Nephron progenitor cell (in vitro differentiated cells): Measurements from ENCODE around the gene ALKBH8.
"Not testable (repeated sequence)": the region's sequence is repeated elsewhere in the genome, so short reads cannot be mapped to it uniquely, and the experiment has no call there.

Experiments
- DNase-seq: peaks from one replicate; pipeline ENCODE4 v3.0.0; 2021
- H3K27ac Mint-ChIP-seq: 2 replicates; pipeline ENCODE4 v1.8.0; 2021; ENCODE audit warnings: mild to moderate bottlenecking, moderate library complexity, mixed read lengths
- H3K27me3 Mint-ChIP-seq: 2 replicates; pipeline ENCODE4 v1.8.0; 2021; ENCODE audit warnings: mild to moderate bottlenecking, low read depth, mixed read lengths; ENCODE audit not compliant: poor library complexity
- H3K36me3 Mint-ChIP-seq: 2 replicates; pipeline ENCODE4 v1.8.0; 2021; ENCODE audit warnings: low read depth, mixed read lengths
- H3K4me1 Mint-ChIP-seq: 2 replicates; pipeline ENCODE4 v1.8.0; 2021; ENCODE audit warnings: mixed read lengths
- H3K4me3 Mint-ChIP-seq: 2 replicates; pipeline ENCODE4 v1.8.0; 2021; ENCODE audit warnings: mild to moderate bottlenecking, moderate library complexity, mixed read lengths
- H3K9me3 Mint-ChIP-seq: 2 replicates; pipeline ENCODE4 v1.8.0; 2021; ENCODE audit warnings: mild to moderate bottlenecking, moderate library complexity, mixed read lengths
- CTCF ChIP-seq: fragments of 200-600 bp; sonication (generic); IDR thresholded peaks from 2 replicates; pipeline ENCODE4 v1.5.0; 2021; ENCODE audit warnings: antibody characterized with exemption

ALKBH8 gene

GRCh38 chr11:107538821-107539220, 26.7 kb downstream of the ALKBH8 start:
- H3K9me3 Mint-ChIP-seq, result no peaks in the 10 kb centered on the region
- DNase-seq, result no peak
- H3K4me3 Mint-ChIP-seq, result no peak overlapping the region
- no peaks in the 10 kb centered on the region for H3K27me3 Mint-ChIP-seq
- H3K4me1 Mint-ChIP-seq, result no peaks in the 10 kb centered on the region
- peaks cover 33% of the 10 kb centered on the region for H3K36me3 Mint-ChIP-seq
- TF ChIP-seq CTCF, result no peak
- no peak overlapping the region for H3K27ac Mint-ChIP-seq

- Mint-ChIP-seq H3K9me3 (no peaks in the 10 kb centered on the region), H3K4me1 (no peaks in the 10 kb centered on the region), H3K4me3 (no peak overlapping the region), H3K27ac (no peak overlapping the region), H3K36me3 (peaks cover 33% of the 10 kb centered on the region), H3K27me3 (no peaks in the 10 kb centered on the region)
- no peak for TF ChIP-seq CTCF
- no peak for DNase-seq
These were observed 27.3 kb downstream of the ALKBH8 start for GRCh38 chr11:107538239-107538638.

- H3K4me1 Mint-ChIP-seq, H3K27ac Mint-ChIP-seq, H3K27me3 Mint-ChIP-seq, H3K9me3 Mint-ChIP-seq, H3K4me3 Mint-ChIP-seq, DNase-seq: not testable (repeated sequence)
- peaks cover 33% of the 10 kb centered on the region for H3K36me3 Mint-ChIP-seq
These were observed 28.4 kb downstream of the ALKBH8 start for GRCh38 chr11:107537155-107537554.

- DNase-seq, result no peak
These were observed 39.3 kb downstream of the ALKBH8 start for GRCh38 chr11:107526197-107526596.

GRCh38 chr11:107508858-107509244, 56.7 kb downstream of the ALKBH8 start:
- Mint-ChIP-seq H3K9me3 (no peaks in the 10 kb centered on the region), H3K36me3 (peaks cover 25% of the 10 kb centered on the region), H3K4me1 (peaks cover 10% of the 10 kb centered on the region), H3K27me3 (no peaks in the 10 kb centered on the region), H3K4me3 (no peak overlapping the region), H3K27ac (no peak overlapping the region)
- DNase-seq, result no peak
- no peak for TF ChIP-seq CTCF

More at GRCh38 chr11:107526197-107526596, 39.3 kb downstream of the ALKBH8 start:
- Mint-ChIP-seq H3K36me3 (peaks cover 32% of the 10 kb centered on the region), H3K4me3 (no peak overlapping the region), H3K9me3 (no peaks in the 10 kb centered on the region), H3K27me3 (no peaks in the 10 kb centered on the region), H3K4me1 (no peaks in the 10 kb centered on the region), H3K27ac (no peak overlapping the region)
- TF ChIP-seq CTCF, result no peak

- Mint-ChIP-seq H3K27me3 (no peaks in the 10 kb centered on the region), H3K4me3 (no peak overlapping the region), H3K36me3 (peaks cover 27% of the 10 kb centered on the region), H3K9me3 (no peaks in the 10 kb centered on the region), H3K27ac (no peak overlapping the region), H3K4me1 (peaks cover 10% of the 10 kb centered on the region)
- no peak for DNase-seq
- TF ChIP-seq CTCF, result no peak
These were observed 57.2 kb downstream of the ALKBH8 start for GRCh38 chr11:107508201-107508857.
